SK-N-SH (cell line): ENCODE results near the gene GPR63. TPM values are rescaled to one million over a fixed set of nuclear protein-coding genes. Genes with fewer than 3 reads are reported as not detected.

Experiments used
- CTCF ChIA-PET: fragments of 300-600, 350-600 bp; formaldehyde crosslinking; extraction: SDS; loops from one replicate; lab custom pipeline; 2021; lab: Yijun Ruan, JAX
- POLR2A ChIA-PET: fragments of 350-600 bp; sonication (Branson Sonifier 250); formaldehyde crosslinking; extraction: SDS; loops from one replicate; lab custom pipeline; 2020; ENCODE audit warnings: antibody characterized with exemption, inconsistent platforms; lab: Yijun Ruan, JAX
- DNase-seq: peaks from one replicate; pipeline ENCODE4 v3.0.0; 2012
- H2AFZ ChIP-seq: fragments of 200-600 bp; sonication (generic); 2 replicates; pipeline ENCODE4 v1.8.1; 2016; ENCODE audit warnings: antibody characterized with exemption, mild to moderate bottlenecking, low read depth
- H3F3A ChIP-seq: fragments of 200-600 bp; sonication (generic); replicated peaks from 2 replicates; pipeline ENCODE3; 2016; ENCODE audit warnings: antibody characterized with exemption, mild to moderate bottlenecking; ENCODE audit not compliant: insufficient read depth
- H3K27ac ChIP-seq, 2 experiments: fragments of 200-500 bp in 1 of 2; fragments of 200-600 bp in 1 of 2; sonication (Bioruptor generic) in 1 of 2; sonication (generic), shearing (Covaris generic) in 1 of 2; 2 replicates each; pipeline versions ENCODE4 v1.5.1 to v1.6.1; 2014 to 2016; ENCODE audit warnings: low read depth in 2 of 2, inconsistent platforms in 1 of 2, low read length in 1 of 2, mild to moderate bottlenecking in 1 of 2, mixed read lengths in 1 of 2
- H3K27me3 ChIP-seq: fragments of 200-600 bp; sonication (generic), shearing (Covaris generic); 2 replicates; pipeline ENCODE4 v1.6.1; 2016; ENCODE audit warnings: mixed run types; ENCODE audit not compliant: insufficient read depth
- H3K36me3 ChIP-seq, 2 experiments: fragments of 200-500 bp in 1 of 2; fragments of 200-600 bp in 1 of 2; sonication (Bioruptor generic) in 1 of 2; sonication (generic) in 1 of 2; replicated peaks in 1 of 2; 2 replicates each; pipeline versions ENCODE3 to v1.5.1; 2014 to 2016; ENCODE audit warnings: low read length in 1 of 2, mild to moderate bottlenecking in 1 of 2; ENCODE audit not compliant: insufficient read depth in 2 of 2, control insufficient read depth in 1 of 2
- H3K4me1 ChIP-seq, 2 experiments: fragments of 200-500 bp in 1 of 2; fragments of 200-600 bp in 1 of 2; sonication (Bioruptor generic) in 1 of 2; sonication (generic), shearing (Covaris generic) in 1 of 2; 2 replicates each; pipeline versions ENCODE4 v1.5.1 to v1.6.1; 2014 to 2016; ENCODE audit warnings: low read depth in 1 of 2, low read length in 1 of 2, mixed run types in 1 of 2; ENCODE audit not compliant: insufficient read depth in 2 of 2, control insufficient read depth in 1 of 2
- H3K4me2 ChIP-seq: fragments of 200-600 bp; sonication (generic), shearing (Covaris generic); 2 replicates; pipeline ENCODE4 v1.6.1; 2017; ENCODE audit warnings: mixed run types
- H3K4me3 ChIP-seq, 2 experiments: fragments of 200-500 bp in 1 of 2; fragments of 200-600 bp in 1 of 2; sonication (Bioruptor generic) in 1 of 2; sonication (generic), shearing (Covaris generic) in 1 of 2; 2 replicates each; pipeline versions ENCODE4 v1.5.1 to v1.8.1; 2014 to 2016; ENCODE audit warnings: low read depth in 2 of 2, inconsistent platforms in 1 of 2, low read length in 1 of 2, mild to moderate bottlenecking in 1 of 2, mixed read lengths in 1 of 2, moderate library complexity in 1 of 2
- H3K79me2 ChIP-seq: fragments of 200-600 bp; sonication (generic); 2 replicates; pipeline ENCODE4 v1.8.1; 2017; ENCODE audit warnings: mild to moderate bottlenecking; ENCODE audit not compliant: insufficient read depth
- H3K9ac ChIP-seq: fragments of 200-600 bp; sonication (generic); 2 replicates; pipeline ENCODE4 v1.6.1; 2017; ENCODE audit warnings: mixed run types
- H3K9me2 ChIP-seq: fragments of 200-600 bp; sonication (generic); 2 replicates; pipeline ENCODE4 v1.6.1; 2017; ENCODE audit warnings: mixed run types
- H3K9me3 ChIP-seq: fragments of 200-600 bp; sonication (generic); 2 replicates; pipeline ENCODE4 v1.6.1; 2017; ENCODE audit warnings: mixed run types, mild to moderate bottlenecking, moderate library complexity
- H4K20me1 ChIP-seq: fragments of 200-600 bp; sonication (generic); 2 replicates; pipeline ENCODE4 v1.6.1; 2017; ENCODE audit warnings: mild to moderate bottlenecking, mixed run types; ENCODE audit not compliant: insufficient read depth
- FOSL2 ChIP-seq: IDR thresholded peaks from 2 replicates; pipeline ENCODE4 v1.4.0; 2012; ENCODE audit warnings: low read depth, mild to moderate bottlenecking, moderate library complexity, borderline replicate concordance
- JUND ChIP-seq: IDR thresholded peaks from 2 replicates; pipeline ENCODE4 v1.4.0; 2012
- RAD21 ChIP-seq: IDR thresholded peaks from 2 replicates; pipeline ENCODE4 v1.6.1; 2012; ENCODE audit warnings: mild to moderate bottlenecking, low read length
- RCOR1 ChIP-seq: fragments of 150-350 bp; IDR thresholded peaks from 2 replicates; pipeline ENCODE4 v1.6.1; 2017; ENCODE audit warnings: antibody characterized with exemption, low read length
- REST ChIP-seq: IDR thresholded peaks from 2 replicates; pipeline ENCODE4 v1.6.1; 2012; ENCODE audit warnings: mild to moderate bottlenecking, low read depth, low read length, moderate library complexity
- RXRA ChIP-seq: IDR thresholded peaks from 2 replicates; pipeline ENCODE4 v1.4.0; 2012; ENCODE audit warnings: low read depth, mild to moderate bottlenecking, borderline replicate concordance
- SMC3 ChIP-seq: IDR thresholded peaks from 2 replicates; pipeline ENCODE4 v1.6.1; 2012; ENCODE audit warnings: low read depth, low read length, improper control_type of control experiment
- TAF1 ChIP-seq: IDR thresholded peaks from 2 replicates; pipeline ENCODE4 v1.6.1; 2012; ENCODE audit warnings: low read depth, mild to moderate bottlenecking, low read length, moderate library complexity, borderline replicate concordance
- TCF12 ChIP-seq: IDR thresholded peaks from 2 replicates; pipeline ENCODE4 v1.4.0; 2012
- WGBS: methylation state at CpG from one replicate; pipeline ENCODE4 v1.1.6; 2017; ENCODE audit warnings: low lambda C conversion rate; 5-methylcytosine and 5-hydroxymethylcytosine counted together
- polyA plus RNA-seq, 3 experiments: library from polyadenylated mRNA; depleted of rRNA; stranded (reverse); fragments of >200 nt; gene quantifications; 2 replicates each; pipeline ENCODE4 v1.2.3, GENCODE V29; 2012
- TF ChIP-seq, protein P1 (sequence below): IDR thresholded peaks from 2 replicates; pipeline ENCODE4 v1.4.0; 2012; ENCODE audit warnings: low read depth

GPR63 gene
- polyA plus RNA-seq, 1 of the 3 experiments (the other 2 are of a cell fraction) = 0.53 TPM

- Histone ChIP-seq H4K20me1 (no peaks in the 10 kb centered on the region), H3K4me2 (no peak overlapping the region), H3K9me2 (no peaks in the 10 kb centered on the region), H3K27me3 (no peaks in the 10 kb centered on the region), H3K4me1 (no peaks in the 10 kb centered on the region; a peak in 1 of 4 replicates), H2AFZ (no peak overlapping the region), H3K36me3 (no peaks in the 10 kb centered on the region), H3K79me2 (no peaks in the 10 kb centered on the region), H3K9ac (no peak overlapping the region), H3K4me3 (no peak overlapping the region), H3K27ac (no peak overlapping the region), H3K9me3 (no peaks in the 10 kb centered on the region), H3F3A (no peaks in the 10 kb centered on the region)
- CTCF ChIA-PET = no interaction called here
- WGBS = 41% methylated on average over 2 of the region's 2 CpGs
- DNase-seq = no peak
- TF ChIP-seq FOSL2 (no peak), TAF1 (no peak), RAD21 (no peak), SMC3 (no peak), RXRA (no peak), TCF12 (no peak), RCOR1 (no peak), JUND (no peak)
- TF ChIP-seq, protein P1, sequence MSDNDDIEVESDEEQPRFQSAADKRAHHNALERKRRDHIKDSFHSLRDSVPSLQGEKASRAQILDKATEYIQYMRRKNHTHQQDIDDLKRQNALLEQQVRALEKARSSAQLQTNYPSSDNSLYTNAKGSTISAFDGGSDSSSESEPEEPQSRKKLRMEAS = no peak
- POLR2A ChIA-PET = no interaction called here
Observed at GRCh38 chr6:96853083-96853482, 15.8 kb upstream of the GPR63 start.

- TF ChIP-seq REST (no peak), RAD21 (no peak), RCOR1 (no peak)
- TF ChIP-seq, all 33 proteins: peak for 0
- POLR2A ChIA-PET = no interaction called here
- Histone ChIP-seq H3K27ac (no peak overlapping the region), H3F3A (no peaks in the 10 kb centered on the region), H3K36me3 (no peaks in the 10 kb centered on the region), H3K9ac (no peak overlapping the region), H3K79me2 (no peaks in the 10 kb centered on the region), H3K9me3 (no peaks in the 10 kb centered on the region), H3K4me2 (no peak overlapping the region), H3K27me3 (no peaks in the 10 kb centered on the region), H3K9me2 (no peaks in the 10 kb centered on the region), H3K4me1 (no peaks in the 10 kb centered on the region; a peak in 1 of 4 replicates), H2AFZ (no peak overlapping the region), H4K20me1 (no peaks in the 10 kb centered on the region), H3K4me3 (no peak overlapping the region)
- WGBS = 71% methylated on average over 3 of the region's 3 CpGs
- DNase-seq = no peak
- CTCF ChIA-PET = no interaction called here
Observed at GRCh38 chr6:96852605-96853004, 15.3 kb upstream of the GPR63 start.
